ENCODE results near the gene SERPINB2.

Gene SERPINB2

GRCh38 chr18:63887424-63887823 is at the start of gene SERPINB2:
Gene SERPINB2 (plus strand): TSS chr18:63887705. CDS start chr18:63891445, 3,740 bp downstream.
- no peak for DNase-seq (ENCODE audit: low read depth)

- DNase-seq (ENCODE audit: low read depth): no peak
Measured at GRCh38 chr18:63843008-63843407, 44.5 kb upstream of the SERPINB2 start.

- no peak for DNase-seq (ENCODE audit: low read depth)
Measured at GRCh38 chr18:63844254-63844653, 43.3 kb upstream of the SERPINB2 start.

- no peak for DNase-seq (ENCODE audit: low read depth)
Measured at GRCh38 chr18:63848159-63848558, 39.3 kb upstream of the SERPINB2 start.

GRCh38 chr18:63850020-63850419 is 37.5 kb upstream of the SERPINB2 start:
- DNase-seq (ENCODE audit: low read depth): no peak

- no peak for DNase-seq (ENCODE audit: low read depth)
Measured at GRCh38 chr18:63850636-63851035, 36.9 kb upstream of the SERPINB2 start.

- no peak for DNase-seq (ENCODE audit: low read depth)
Measured at GRCh38 chr18:63858456-63858855, 29.0 kb upstream of the SERPINB2 start.

GRCh38 chr18:63859781-63860475 is 27.6 kb upstream of the SERPINB2 start:
- no peak for DNase-seq (ENCODE audit: low read depth)

- DNase-seq (ENCODE audit: low read depth): no peak
Measured at GRCh38 chr18:63860531-63860930, 27.0 kb upstream of the SERPINB2 start.

GRCh38 chr18:63867368-63868125 is 20.0 kb upstream of the SERPINB2 start:
- no peak for DNase-seq (ENCODE audit: low read depth)

- no peak for DNase-seq (ENCODE audit: low read depth)
Measured at GRCh38 chr18:63868546-63868945, 19.0 kb upstream of the SERPINB2 start.

- no peak for DNase-seq (ENCODE audit: low read depth)
Measured at GRCh38 chr18:63869374-63869773, 18.1 kb upstream of the SERPINB2 start.

GRCh38 chr18:63869851-63870250 is 17.7 kb upstream of the SERPINB2 start:
- DNase-seq (ENCODE audit: low read depth): no peak

- DNase-seq (ENCODE audit: low read depth): no peak
Measured at GRCh38 chr18:63871836-63872235, 15.7 kb upstream of the SERPINB2 start.

- DNase-seq (ENCODE audit: low read depth): no peak
Measured at GRCh38 chr18:63872586-63872985, 14.9 kb upstream of the SERPINB2 start.

- DNase-seq (ENCODE audit: low read depth): no peak
Measured at GRCh38 chr18:63878343-63878742, 9.2 kb upstream of the SERPINB2 start.

- no peak for DNase-seq (ENCODE audit: low read depth)
Measured at GRCh38 chr18:63878925-63879324, 8.6 kb upstream of the SERPINB2 start.

GRCh38 chr18:63879709-63880108 is 7.8 kb upstream of the SERPINB2 start:
- DNase-seq (ENCODE audit: low read depth): no peak

- DNase-seq (ENCODE audit: low read depth): no peak
Measured at GRCh38 chr18:63881851-63882250, 5.7 kb upstream of the SERPINB2 start.

GRCh38 chr18:63882333-63883141 is 5.0 kb upstream of the SERPINB2 start:
- no peak for DNase-seq (ENCODE audit: low read depth)

- no peak for DNase-seq (ENCODE audit: low read depth)
Measured at GRCh38 chr18:63883617-63884016, 3.9 kb upstream of the SERPINB2 start.

GRCh38 chr18:63888470-63889190 is 1.1 kb downstream of the SERPINB2 start:
- DNase-seq (ENCODE audit: low read depth): no peak
